Measurements from ENCODE around the gene NELL1.
"Not testable (repeated sequence)": the region's sequence is repeated elsewhere in the genome, so short reads cannot be mapped to it uniquely, and the experiment has no call there.

NELL1 gene

DNA sequence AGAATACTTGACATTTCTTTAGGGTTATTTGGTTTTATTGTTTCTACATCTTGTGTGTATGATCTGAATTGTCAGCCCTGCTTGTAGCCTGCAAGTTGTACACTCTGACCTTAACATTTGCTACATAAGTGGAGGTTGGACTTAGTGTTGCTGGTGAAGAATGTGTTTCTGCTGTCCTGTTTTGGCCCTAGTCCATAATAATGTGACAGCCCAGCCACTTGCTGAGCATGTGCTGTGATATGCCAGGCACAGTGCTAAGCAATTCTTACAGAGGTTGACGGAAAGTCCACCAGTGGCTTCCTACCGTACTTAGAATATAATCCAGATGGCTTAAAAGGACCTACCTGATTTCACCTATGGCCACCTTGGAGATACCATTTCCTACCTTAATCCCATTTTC lies 526.6 kb downstream of the NELL1 start:
- TF ChIP-seq ZNF274 (IDR thresholded peaks at IDR 0.05; ENCODE audit: low read depth, low read length), result no peak
- H3K4me3 ChIP-seq (ENCODE audit: low read length), result no peak overlapping the region

DNA sequence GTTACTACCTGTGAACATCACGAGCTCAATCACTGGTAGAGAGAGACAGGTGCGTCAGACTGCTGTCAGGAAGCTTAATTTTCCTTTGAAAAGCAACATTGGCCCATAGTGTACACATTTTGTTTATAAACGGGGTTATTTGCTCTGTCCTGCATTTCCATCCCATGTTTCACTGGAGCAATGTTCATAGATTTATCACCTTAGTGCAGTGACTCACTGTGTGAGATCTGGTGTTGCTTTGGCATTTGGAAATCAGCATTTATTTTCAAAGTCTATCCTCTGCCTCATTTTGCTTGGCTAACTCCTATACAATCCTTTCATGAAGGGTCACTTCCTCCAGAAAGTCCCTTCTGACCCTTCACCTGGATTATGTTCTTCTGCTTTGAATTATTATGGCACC lies 529.1 kb downstream of the NELL1 start:
- no peak for TF ChIP-seq ZNF274 (IDR thresholded peaks at IDR 0.05; ENCODE audit: low read depth, low read length)
- no peak overlapping the region for H3K4me3 ChIP-seq (ENCODE audit: low read length)

DNA sequence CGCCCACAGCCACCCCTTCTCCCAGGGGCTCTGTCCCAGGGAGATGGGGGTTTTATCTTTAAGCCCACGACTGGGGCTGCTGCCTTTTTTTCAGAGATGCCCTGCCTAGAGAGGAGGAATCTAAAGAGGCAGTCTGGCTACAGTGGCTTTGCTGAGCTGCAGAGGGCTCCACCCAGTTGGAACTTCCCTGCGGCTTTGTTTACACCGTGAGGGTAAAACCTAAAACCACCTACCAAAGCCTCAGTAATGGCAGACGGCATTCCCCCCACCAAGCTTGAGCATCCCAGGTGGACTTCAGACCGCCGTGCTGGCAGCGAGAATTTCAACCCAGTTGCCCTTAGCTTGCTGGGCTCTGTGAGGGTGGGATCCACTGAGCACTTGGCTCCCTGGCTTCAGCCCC lies 535.8 kb downstream of the NELL1 start:
- H3K4me3 ChIP-seq (ENCODE audit: low read length), result no peak overlapping the region
- no peak for TF ChIP-seq ZNF274 (IDR thresholded peaks at IDR 0.05; ENCODE audit: low read depth, low read length)

DNA sequence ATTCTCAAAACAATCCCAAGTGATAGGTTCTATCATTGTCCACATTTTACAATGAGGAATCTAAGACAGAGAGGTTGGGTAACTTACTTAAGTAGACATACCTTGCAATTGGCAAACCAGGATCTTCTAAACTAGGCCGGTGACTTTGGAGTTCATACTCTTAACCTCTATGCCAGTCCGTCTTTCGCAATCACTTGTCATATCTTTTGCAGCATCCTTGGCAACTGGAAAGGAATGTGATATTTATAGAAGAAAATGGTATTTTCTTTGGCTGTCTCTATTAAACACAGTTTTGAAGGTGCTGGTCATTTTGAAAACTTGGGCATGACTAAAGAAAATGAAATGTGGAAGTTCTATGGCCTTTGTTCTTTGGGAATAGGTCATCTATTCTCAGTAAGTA lies 556.5 kb downstream of the NELL1 start:
- H3K4me3 ChIP-seq (ENCODE audit: low read length), result no peak overlapping the region
- TF ChIP-seq ZNF274 (IDR thresholded peaks at IDR 0.05; ENCODE audit: low read depth, low read length), result no peak

DNA sequence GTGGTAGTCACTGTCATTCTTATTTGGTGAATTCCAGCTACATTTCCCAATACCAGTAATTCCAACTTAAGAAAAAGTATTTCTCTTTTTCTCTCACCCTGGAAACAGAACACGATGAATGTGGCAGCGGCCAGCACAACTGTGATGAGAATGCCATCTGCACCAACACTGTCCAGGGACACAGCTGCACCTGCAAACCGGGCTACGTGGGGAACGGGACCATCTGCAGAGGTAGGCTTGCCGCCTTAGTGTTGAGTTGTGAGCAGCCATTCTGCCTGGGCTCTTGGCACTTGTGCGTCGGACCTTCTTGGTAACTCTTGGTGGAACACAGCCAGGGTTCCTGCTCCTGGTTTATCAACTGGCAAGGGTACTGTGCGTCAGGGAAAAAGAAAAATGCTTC lies 559.8 kb downstream of the NELL1 start:
- no peak for TF ChIP-seq ZNF274 (IDR thresholded peaks at IDR 0.05; ENCODE audit: low read depth, low read length)
- no peak overlapping the region for H3K4me3 ChIP-seq (ENCODE audit: low read length)

DNA sequence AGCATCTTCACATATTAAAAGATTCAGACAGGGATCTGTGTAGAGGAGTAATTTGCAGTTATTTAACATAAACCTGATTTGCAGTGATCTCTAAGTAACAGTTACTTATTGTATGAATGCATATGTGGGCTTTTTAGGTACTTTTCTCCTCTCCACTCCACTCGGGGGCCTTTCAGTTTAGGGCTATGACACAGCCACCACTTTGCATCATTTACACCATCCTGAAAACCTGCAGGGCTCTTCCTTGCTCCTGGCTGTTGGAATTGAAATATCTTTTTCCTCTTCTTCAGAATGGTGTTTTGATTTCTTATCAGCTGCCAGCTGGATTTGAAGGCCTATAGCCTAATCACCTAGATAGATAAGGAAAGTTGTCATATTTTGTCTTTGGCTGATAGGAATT lies 580.8 kb downstream of the NELL1 start:
- no peak overlapping the region for H3K4me3 ChIP-seq (ENCODE audit: low read length)
- TF ChIP-seq ZNF274 (IDR thresholded peaks at IDR 0.05; ENCODE audit: low read depth, low read length), result no peak

DNA sequence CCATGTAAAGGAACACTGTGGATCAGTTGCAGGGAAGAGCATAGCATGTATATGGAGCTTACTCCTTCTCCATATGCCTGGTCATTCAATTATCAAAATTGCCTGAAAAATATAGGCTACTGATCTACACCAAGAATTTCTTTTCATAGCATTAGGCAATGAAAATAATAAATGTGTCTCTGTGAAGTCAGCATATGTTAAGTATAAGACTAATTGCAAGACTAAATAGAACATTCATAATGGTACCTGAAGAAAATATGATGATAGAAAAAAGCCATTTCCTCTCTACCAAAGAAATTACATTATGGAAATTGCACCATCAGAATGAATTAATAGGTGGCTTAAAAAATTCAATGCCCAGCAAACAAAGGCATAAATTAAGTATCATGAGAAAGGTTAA lies 584.7 kb downstream of the NELL1 start:
- H3K4me3 ChIP-seq (ENCODE audit: low read length), result no peak overlapping the region
- TF ChIP-seq ZNF274 (IDR thresholded peaks at IDR 0.05; ENCODE audit: low read depth, low read length), result no peak

DNA sequence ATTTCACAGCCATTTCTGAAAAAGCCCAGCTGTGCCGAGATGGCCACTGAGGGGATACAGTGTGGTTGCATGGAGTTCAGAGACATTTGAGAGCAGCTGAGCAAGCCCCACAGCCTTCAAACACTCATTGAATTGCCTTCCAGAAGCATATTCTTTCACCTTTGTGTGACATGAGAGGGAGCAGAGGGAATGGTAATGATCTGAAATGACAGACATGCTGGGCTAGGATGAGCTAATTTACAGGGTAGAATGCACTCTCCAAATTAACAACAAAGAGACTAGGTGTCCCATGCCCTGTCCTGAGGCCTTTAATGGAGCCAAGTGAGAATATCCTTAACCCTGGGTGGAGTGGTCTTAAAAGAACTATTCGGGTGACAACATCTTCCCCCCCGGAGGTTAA lies 585.4 kb downstream of the NELL1 start:
- H3K4me3 ChIP-seq (ENCODE audit: low read length), result no peak overlapping the region
- no peak for TF ChIP-seq ZNF274 (IDR thresholded peaks at IDR 0.05; ENCODE audit: low read depth, low read length)

DNA sequence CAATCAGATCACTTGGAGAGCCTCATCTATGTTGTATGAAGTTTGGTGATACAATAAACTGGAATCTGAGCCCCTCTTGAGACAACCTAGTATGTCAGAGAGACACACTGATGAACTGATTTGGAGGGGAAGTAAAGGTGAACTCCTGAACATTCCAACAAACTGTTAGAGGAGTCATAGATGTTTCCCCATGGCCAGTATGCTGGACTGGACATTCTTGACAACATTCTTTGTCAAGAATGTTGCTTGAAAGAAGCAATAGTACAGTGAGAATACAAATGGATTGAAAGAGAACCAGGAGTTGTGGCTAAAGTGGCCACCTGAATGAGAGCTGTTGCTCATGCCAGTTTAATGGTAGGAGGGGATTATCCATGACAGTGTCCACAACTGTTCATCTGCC lies 588.1 kb downstream of the NELL1 start:
- no peak for TF ChIP-seq ZNF274 (IDR thresholded peaks at IDR 0.05; ENCODE audit: low read depth, low read length)
- no peak overlapping the region for H3K4me3 ChIP-seq (ENCODE audit: low read length)

DNA sequence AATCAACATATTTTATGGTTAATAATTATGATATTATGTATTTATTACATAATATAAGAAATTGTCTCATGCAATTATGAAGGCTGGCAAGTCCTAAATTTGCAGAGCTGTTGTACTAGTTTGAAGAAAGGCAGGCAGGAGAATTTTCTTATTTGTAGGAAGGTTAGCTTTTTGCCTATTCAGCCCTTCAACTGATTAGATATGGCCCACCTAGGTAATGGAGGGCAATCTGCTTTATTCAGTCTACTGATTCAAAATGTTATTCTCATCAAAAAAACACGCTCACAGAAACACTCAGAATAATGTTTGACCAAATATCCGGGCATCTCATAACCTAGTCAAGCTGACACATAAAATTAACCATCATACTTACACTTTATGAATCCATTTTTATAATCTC lies 589.0 kb downstream of the NELL1 start:
- TF ChIP-seq ZNF274 (IDR thresholded peaks at IDR 0.05; ENCODE audit: low read depth, low read length), result no peak

DNA sequence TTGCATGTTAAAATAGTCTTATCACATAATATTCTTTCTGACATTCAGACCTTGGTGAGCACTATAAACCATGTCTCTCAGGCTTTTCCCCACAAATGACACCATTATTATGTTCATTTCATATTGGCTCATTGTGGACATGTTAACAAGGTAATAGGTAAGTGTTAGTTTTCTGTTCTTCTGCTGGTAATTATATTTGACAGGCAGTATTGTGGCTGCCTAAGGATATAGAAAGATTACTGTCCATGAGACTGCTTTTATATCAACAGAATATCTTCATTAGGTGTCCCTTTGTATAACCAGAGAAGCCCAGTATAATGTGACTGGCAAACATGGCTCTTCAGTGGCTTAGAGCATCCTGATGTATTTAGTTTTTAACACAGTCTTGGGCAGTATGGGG lies 590.7 kb downstream of the NELL1 start:
- no peak for TF ChIP-seq ZNF274 (IDR thresholded peaks at IDR 0.05; ENCODE audit: low read depth, low read length)

More for the DNA sequence above, 589.0 kb downstream of the NELL1 start:
- H3K4me3 ChIP-seq (ENCODE audit: low read length), result no peak overlapping the region

DNA sequence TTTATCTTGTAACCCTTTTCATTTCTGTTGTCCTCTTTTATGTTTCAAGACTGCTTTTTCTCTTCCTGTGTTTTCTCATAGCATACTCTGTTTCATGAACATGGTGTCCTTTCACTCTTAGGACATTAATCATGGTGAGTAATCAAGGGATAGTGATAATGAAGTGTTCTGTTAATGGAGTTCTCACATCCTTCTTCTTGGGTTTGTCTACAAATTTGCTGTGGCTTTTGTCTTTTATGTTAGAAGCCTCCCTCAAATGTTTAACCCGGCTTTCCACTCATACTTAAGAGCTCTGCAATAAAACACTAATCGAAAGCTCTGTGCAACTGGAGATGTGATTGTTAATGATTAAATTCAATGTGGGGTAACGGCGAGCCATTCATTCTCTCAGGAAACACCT lies 593.6 kb downstream of the NELL1 start:
- TF ChIP-seq ZNF274 (IDR thresholded peaks at IDR 0.05; ENCODE audit: low read depth, low read length), result no peak
- H3K4me3 ChIP-seq (ENCODE audit: low read length), result no peak overlapping the region

More for the DNA sequence above, 590.7 kb downstream of the NELL1 start:
- no peak overlapping the region for H3K4me3 ChIP-seq (ENCODE audit: low read length)

DNA sequence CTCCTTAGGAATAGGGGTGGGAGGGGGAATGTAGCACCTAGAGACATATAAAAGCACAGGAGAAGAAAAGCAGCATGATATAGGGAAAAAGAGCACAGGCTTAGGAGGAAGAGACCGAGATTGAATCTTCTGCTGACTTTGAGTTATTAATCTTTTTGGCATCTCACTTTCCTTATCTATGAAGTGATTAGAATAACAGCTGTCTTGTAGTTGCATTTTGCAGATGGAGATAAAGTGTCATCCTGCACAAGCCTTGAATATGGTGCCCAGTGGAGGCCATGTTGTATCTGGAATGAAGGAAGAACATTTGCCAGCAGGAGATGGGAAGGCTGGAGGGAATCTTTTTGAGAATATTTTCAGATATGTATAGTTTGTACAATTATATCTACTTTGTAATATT lies 594.7 kb downstream of the NELL1 start:
- no peak for TF ChIP-seq ZNF274 (IDR thresholded peaks at IDR 0.05; ENCODE audit: low read depth, low read length)
- H3K4me3 ChIP-seq (ENCODE audit: low read length), result no peak overlapping the region

DNA sequence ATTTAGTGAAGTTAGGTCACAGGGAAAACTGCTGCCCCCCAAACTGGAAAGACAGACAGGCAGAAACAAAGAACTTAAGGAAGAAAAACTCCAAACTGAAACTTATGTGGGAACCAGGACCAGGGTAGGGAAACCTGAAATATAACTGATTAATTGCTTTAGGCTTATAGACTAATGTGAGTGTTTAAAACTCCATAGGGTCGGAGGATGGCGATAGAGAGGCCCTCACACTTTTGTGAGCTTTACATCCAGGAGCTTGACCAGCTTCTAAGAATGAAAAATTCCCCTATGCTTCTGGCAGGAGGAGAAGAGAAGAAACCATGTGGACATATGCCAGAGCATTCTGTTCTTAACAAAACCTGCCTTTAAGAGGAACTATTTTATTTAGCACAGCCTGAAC lies 598.6 kb downstream of the NELL1 start:
- H3K4me3 ChIP-seq (ENCODE audit: low read length), result no peak overlapping the region
- TF ChIP-seq ZNF274 (IDR thresholded peaks at IDR 0.05; ENCODE audit: low read depth, low read length), result no peak

DNA sequence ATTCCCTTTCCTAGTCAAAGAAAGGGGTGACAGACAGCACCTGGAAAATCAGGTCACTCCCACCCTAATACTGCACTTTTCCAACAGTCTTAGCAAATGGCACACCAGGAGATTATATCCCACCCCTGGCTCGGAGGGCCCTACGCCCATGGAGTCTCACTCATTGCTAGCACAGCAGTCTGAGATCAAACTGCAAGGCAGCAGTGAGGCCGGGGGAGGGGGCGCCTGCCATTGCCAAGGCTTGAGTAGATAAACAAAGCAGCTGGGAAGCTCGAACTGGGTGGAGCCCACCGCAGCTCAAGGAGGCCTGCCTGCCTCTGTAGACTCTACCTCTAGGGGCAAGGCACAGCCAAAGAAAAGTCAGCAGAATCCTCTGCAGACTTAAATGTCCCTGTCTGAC lies 602.8 kb downstream of the NELL1 start:
- H3K4me3 ChIP-seq (ENCODE audit: low read length), result not testable (repeated sequence)

DNA sequence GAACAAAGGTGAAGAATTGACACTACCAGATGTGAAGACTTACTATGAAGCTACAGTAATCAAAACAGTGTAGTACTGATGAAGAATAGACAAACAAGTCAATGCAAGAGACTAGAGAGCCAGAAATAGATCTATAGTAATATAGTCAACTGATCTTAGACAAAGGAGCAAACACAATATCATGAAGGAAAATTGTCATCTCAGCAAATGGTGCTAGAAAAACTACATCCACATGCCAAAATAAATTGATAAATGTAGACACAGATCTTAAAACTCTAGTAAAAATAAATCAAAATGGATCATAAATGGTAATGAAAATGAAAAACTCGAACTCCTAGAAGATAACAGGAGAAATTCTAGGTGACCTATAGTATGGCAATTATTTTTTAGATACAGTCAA lies 609.5 kb downstream of the NELL1 start:
- no peak overlapping the region for H3K4me3 ChIP-seq (ENCODE audit: low read length)
- no peak for TF ChIP-seq ZNF274 (IDR thresholded peaks at IDR 0.05; ENCODE audit: low read depth, low read length)

DNA sequence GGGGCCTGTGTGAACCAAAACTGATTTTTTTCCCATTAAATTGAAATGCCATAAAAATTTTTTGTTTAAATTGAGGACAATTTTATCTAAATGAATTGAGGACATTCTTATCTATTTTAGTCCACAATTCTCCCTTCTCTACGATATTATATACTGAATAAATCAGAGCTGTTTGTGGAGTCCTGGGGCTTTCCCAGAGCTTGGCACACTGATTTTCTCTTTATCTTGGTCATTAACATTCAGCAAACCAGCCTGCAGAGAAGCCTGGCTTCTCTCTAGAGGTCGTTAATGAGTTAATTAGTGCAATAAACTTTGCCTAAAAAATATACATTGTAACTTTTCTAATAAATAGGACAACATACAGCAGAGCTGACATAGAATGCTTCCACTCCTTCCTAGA lies 615.7 kb downstream of the NELL1 start:
- TF ChIP-seq ZNF274 (IDR thresholded peaks at IDR 0.05; ENCODE audit: low read depth, low read length), result no peak

More for the DNA sequence above, 615.7 kb downstream of the NELL1 start:
- H3K4me3 ChIP-seq (ENCODE audit: low read length), result no peak overlapping the region
